Measurements from ENCODE around the gene DBNDD2. TPM values are rescaled to one million over a fixed set of nuclear protein-coding genes. Genes with fewer than 3 reads are reported as not detected.

Gene DBNDD2
- total RNA-seq (2014; rRNA removed; shearing (Covaris generic)) (25.8 and 28.0 TPM in 2 replicates), polyA plus RNA-seq (2016; fragmentation: Nextera tagmentation; extraction: Ambion mirVana) (62.5 and 64.4 TPM in 2 replicates)
- long read RNA-seq, transcript DBNDD2-202 (4 exons, 1,078 nt) = major isoform, 49 of 56 reads
- long read RNA-seq, partial matches to known transcripts = 0 of 56 reads
- long read RNA-seq, other reads (novel, unspliced or antisense) = 0 of 56 reads

DNA sequence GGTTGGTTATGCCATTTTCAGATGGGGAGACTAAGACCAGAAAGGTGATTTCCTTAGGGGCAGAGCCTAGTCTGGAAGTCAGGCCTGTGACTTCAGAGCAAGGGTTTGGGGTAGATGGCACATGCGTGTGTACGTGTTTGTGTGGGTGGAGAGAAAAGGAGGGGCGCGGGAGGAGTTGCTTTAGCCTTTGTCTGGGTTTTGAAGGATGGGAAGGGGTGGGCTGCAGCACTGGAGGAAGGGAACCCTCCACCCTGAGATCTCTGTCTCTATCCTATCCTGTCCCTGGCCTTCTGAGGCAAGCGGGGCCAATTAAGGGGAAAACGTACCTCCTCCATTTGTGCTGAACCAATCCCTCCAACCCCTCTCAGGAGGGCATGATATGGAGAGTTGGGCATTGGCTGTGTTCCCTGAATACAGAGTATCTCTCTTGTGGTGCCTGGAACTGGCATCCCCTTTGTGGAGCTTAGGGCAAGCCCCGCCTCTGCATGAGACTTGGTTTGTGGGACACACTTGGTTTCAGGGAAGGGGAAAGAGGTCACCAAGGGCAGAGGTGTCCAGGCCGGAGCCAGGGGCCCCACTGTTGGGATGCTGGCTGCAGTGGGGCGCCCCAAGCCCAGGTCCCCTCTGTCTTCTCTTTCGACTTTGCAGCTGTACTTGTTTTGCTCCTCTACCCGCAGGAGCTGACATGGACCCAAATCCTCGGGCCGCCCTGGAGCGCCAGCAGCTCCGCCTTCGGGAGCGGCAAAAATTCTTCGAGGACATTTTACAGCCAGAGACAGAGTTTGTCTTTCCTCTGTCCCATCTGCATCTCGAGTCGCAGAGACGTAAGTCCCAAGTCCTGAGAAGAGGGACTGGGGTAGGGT is at the start of gene DBNDD2:
Gene DBNDD2, plus strand, starts transcription at position 507 of the 863 bp plus-strand sequence. Its CDS starts 179 bp downstream, at position 686.
- H3K36me3 Mint-ChIP-seq (ENCODE audit: low read depth) = peaks cover 21% of the 10 kb centered on the region
- peaks cover 8% of the 10 kb centered on the region for H3K36me3 ChIP-seq (ENCODE audit: insufficient read depth)
- H3K4me1 ChIP-seq (ENCODE audit: insufficient read depth) = peaks cover 11% of the 10 kb centered on the region; the same call in 1 of the 2 replicates
- no peaks in the 10 kb centered on the region for H3K9me2 ChIP-seq (ENCODE audit: insufficient read depth)
- H2AFZ ChIP-seq = peak within 1 kb of the TSS; percentile 90
- peaks cover 28% of the 10 kb centered on the region for H3K27me3 Mint-ChIP-seq (ENCODE audit: insufficient read depth, low read depth, poor library complexity)
- no peak within 1 kb of the TSS for H3K27ac ChIP-seq (ENCODE audit: low read depth)
- H4K20me1 ChIP-seq (replicated peaks; ENCODE audit: insufficient read depth) = no peaks in the 10 kb centered on the region; the same call in 1 of the 2 replicates
- TF ChIP-seq, protein P1, sequence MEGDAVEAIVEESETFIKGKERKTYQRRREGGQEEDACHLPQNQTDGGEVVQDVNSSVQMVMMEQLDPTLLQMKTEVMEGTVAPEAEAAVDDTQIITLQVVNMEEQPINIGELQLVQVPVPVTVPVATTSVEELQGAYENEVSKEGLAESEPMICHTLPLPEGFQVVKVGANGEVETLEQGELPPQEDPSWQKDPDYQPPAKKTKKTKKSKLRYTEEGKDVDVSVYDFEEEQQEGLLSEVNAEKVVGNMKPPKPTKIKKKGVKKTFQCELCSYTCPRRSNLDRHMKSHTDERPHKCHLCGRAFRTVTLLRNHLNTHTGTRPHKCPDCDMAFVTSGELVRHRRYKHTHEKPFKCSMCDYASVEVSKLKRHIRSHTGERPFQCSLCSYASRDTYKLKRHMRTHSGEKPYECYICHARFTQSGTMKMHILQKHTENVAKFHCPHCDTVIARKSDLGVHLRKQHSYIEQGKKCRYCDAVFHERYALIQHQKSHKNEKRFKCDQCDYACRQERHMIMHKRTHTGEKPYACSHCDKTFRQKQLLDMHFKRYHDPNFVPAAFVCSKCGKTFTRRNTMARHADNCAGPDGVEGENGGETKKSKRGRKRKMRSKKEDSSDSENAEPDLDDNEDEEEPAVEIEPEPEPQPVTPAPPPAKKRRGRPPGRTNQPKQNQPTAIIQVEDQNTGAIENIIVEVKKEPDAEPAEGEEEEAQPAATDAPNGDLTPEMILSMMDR (conservative IDR thresholded peaks at IDR 0.05; ENCODE audit: low read depth in 2 of 2) = no peak
- TF ChIP-seq, protein P2, sequence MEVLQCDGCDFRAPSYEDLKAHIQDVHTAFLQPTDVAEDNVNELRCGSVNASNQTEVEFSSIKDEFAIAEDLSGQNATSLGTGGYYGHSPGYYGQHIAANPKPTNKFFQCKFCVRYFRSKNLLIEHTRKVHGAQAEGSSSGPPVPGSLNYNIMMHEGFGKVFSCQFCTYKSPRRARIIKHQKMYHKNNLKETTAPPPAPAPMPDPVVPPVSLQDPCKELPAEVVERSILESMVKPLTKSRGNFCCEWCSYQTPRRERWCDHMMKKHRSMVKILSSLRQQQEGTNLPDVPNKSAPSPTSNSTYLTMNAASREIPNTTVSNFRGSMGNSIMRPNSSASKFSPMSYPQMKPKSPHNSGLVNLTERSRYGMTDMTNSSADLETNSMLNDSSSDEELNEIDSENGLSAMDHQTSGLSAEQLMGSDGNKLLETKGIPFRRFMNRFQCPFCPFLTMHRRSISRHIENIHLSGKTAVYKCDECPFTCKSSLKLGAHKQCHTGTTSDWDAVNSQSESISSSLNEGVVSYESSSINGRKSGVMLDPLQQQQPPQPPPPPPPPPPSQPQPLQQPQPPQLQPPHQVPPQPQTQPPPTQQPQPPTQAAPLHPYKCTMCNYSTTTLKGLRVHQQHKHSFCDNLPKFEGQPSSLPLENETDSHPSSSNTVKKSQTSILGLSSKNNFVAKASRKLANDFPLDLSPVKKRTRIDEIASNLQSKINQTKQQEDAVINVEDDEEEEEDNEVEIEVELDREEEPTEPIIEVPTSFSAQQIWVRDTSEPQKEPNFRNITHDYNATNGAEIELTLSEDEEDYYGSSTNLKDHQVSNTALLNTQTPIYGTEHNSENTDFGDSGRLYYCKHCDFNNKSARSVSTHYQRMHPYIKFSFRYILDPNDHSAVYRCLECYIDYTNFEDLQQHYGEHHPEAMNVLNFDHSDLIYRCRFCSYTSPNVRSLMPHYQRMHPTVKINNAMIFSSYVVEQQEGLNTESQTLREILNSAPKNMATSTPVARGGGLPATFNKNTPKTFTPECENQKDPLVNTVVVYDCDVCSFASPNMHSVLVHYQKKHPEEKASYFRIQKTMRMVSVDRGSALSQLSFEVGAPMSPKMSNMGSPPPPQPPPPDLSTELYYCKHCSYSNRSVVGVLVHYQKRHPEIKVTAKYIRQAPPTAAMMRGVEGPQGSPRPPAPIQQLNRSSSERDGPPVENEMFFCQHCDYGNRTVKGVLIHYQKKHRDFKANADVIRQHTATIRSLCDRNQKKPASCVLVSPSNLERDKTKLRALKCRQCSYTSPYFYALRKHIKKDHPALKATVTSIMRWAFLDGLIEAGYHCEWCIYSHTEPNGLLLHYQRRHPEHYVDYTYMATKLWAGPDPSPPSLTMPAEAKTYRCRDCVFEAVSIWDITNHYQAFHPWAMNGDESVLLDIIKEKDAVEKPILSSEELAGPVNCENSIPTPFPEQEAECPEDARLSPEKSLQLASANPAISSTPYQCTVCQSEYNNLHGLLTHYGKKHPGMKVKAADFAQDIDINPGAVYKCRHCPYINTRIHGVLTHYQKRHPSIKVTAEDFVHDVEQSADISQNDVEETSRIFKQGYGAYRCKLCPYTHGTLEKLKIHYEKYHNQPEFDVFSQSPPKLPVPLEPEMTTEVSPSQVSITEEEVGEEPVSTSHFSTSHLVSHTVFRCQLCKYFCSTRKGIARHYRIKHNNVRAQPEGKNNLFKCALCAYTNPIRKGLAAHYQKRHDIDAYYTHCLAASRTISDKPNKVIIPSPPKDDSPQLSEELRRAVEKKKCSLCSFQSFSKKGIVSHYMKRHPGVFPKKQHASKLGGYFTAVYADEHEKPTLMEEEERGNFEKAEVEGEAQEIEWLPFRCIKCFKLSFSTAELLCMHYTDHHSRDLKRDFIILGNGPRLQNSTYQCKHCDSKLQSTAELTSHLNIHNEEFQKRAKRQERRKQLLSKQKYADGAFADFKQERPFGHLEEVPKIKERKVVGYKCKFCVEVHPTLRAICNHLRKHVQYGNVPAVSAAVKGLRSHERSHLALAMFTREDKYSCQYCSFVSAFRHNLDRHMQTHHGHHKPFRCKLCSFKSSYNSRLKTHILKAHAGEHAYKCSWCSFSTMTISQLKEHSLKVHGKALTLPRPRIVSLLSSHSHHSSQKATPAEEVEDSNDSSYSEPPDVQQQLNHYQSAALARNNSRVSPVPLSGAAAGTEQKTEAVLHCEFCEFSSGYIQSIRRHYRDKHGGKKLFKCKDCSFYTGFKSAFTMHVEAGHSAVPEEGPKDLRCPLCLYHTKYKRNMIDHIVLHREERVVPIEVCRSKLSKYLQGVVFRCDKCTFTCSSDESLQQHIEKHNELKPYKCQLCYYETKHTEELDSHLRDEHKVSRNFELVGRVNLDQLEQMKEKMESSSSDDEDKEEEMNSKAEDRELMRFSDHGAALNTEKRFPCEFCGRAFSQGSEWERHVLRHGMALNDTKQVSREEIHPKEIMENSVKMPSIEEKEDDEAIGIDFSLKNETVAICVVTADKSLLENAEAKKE (CRISPR knock-in tag; IDR thresholded peaks at IDR 0.05) = no peak
- TF ChIP-seq ZNF114 (CRISPR knock-in tag; IDR thresholded peaks at IDR 0.05) = no peak
- TF ChIP-seq, protein P3, sequence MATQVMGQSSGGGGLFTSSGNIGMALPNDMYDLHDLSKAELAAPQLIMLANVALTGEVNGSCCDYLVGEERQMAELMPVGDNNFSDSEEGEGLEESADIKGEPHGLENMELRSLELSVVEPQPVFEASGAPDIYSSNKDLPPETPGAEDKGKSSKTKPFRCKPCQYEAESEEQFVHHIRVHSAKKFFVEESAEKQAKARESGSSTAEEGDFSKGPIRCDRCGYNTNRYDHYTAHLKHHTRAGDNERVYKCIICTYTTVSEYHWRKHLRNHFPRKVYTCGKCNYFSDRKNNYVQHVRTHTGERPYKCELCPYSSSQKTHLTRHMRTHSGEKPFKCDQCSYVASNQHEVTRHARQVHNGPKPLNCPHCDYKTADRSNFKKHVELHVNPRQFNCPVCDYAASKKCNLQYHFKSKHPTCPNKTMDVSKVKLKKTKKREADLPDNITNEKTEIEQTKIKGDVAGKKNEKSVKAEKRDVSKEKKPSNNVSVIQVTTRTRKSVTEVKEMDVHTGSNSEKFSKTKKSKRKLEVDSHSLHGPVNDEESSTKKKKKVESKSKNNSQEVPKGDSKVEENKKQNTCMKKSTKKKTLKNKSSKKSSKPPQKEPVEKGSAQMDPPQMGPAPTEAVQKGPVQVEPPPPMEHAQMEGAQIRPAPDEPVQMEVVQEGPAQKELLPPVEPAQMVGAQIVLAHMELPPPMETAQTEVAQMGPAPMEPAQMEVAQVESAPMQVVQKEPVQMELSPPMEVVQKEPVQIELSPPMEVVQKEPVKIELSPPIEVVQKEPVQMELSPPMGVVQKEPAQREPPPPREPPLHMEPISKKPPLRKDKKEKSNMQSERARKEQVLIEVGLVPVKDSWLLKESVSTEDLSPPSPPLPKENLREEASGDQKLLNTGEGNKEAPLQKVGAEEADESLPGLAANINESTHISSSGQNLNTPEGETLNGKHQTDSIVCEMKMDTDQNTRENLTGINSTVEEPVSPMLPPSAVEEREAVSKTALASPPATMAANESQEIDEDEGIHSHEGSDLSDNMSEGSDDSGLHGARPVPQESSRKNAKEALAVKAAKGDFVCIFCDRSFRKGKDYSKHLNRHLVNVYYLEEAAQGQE (IDR thresholded peaks at IDR 0.05; ENCODE audit: unreplicated experiment) = no peak
- H3K9me3 Mint-ChIP-seq = no peaks in the 10 kb centered on the region
- peak within 1 kb of the TSS; percentile 97 for H3K4me2 ChIP-seq
- peaks cover 36% of the 10 kb centered on the region for H3K27me3 ChIP-seq (ENCODE audit: insufficient read depth)
- ATAC-seq = no peak
- H3K4me1 Mint-ChIP-seq = peaks cover 10% of the 10 kb centered on the region
- H3K27ac Mint-ChIP-seq = no peak within 1 kb of the TSS
- peak within 1 kb of the TSS; percentile 95 for H3K4me3 ChIP-seq
- DNase-seq (ENCODE audit: low spot score) = no peak
- H3F3A ChIP-seq (replicated peaks; ENCODE audit: low read depth) = peaks cover 11% of the 10 kb centered on the region; the same call in 1 of the 2 replicates
- peak within 1 kb of the TSS; percentile 86 for H3K4me3 Mint-ChIP-seq
- H3K79me2 ChIP-seq (replicated peaks; ENCODE audit: insufficient read depth) = peaks cover 9% of the 10 kb centered on the region

Measured in GM23338 (cell line).